ENCODE measurements around the gene OPN4.

- TF ChIP-seq YY1 (IDR thresholded peaks at IDR 0.05; ENCODE audit: low read depth): no peak
- no peak for TF ChIP-seq CEBPB (IDR thresholded peaks at IDR 0.05)
- no peak for TF ChIP-seq TCF12 (IDR thresholded peaks at IDR 0.05; ENCODE audit: low read depth)
- no peak for TF ChIP-seq CREB1 (IDR thresholded peaks at IDR 0.05; ENCODE audit: low read depth)
- TF ChIP-seq MAX (IDR thresholded peaks at IDR 0.05): no peak
- TF ChIP-seq ZBTB7A (IDR thresholded peaks at IDR 0.05; ENCODE audit: low read depth): no peak
- TF ChIP-seq REST (IDR thresholded peaks at IDR 0.05; ENCODE audit: low read depth): no peak
- TF ChIP-seq EP300 (IDR thresholded peaks at IDR 0.05; ENCODE audit: borderline replicate concordance): no peak
- TF ChIP-seq NFIC (IDR thresholded peaks at IDR 0.05): no peak
Observed at GRCh38 chr10:86663046-86663345, 8.6 kb downstream of the OPN4 start.
